GM12892 (cell line): ENCODE results near the gene ABAT.

Source experiments
- POLR2A ChIP-seq: IDR thresholded peaks from 2 replicates; pipeline ENCODE4 v1.6.1; 2011; ENCODE audit warnings: low read depth, low read length, control low read depth
- POLR2AphosphoS5 ChIP-seq: IDR thresholded peaks from 2 replicates; pipeline ENCODE4 v1.6.1; 2011; ENCODE audit warnings: low read depth, low read length, control low read depth

DNA sequence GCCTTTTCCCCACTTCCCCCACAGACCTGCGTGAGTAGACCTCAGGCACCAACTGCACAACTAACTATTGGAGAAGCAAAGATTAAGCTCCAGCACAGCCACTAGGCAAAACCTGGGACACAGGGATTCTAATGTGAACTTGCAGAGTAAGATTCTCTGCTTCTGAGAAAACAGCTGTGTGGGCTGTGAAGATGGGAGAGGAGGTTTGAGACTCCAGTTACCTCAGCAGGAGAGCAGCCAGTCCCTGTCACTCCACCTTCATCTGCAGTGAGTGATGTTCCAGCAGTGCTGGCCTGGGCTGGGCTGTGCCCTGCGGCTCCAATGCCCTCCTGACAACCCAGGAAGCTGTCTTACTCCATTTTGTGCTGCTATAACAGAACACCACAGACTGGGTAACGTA lies 18.0 kb upstream of the ABAT start:
- TF ChIP-seq POLR2AphosphoS5, result no peak
- TF ChIP-seq POLR2A, result no peak
